WERI-Rb-1 (cell line): ENCODE data around the gene PTCHD1.

ENCODE experiments used
- DNase-seq: peaks from one replicate; pipeline ENCODE4 v3.0.0-alpha.2; 2020
- H3K27ac ChIP-seq: fragments of 250-450 bp; sonication (Bioruptor Pico); 2 replicates; pipeline ENCODE4 v1.5.1; 2020; ENCODE audit warnings: mild to moderate bottlenecking, moderate library complexity
- H3K27me3 ChIP-seq: fragments of 250-450 bp; sonication (Bioruptor Pico); 2 replicates; pipeline ENCODE4 v1.5.1; 2021; ENCODE audit warnings: mild to moderate bottlenecking, low read depth, moderate library complexity; ENCODE audit not compliant: insufficient read depth, severe bottlenecking
- H3K36me3 ChIP-seq: fragments of 250-450 bp; sonication (Bioruptor Pico); 2 replicates; pipeline ENCODE4 v1.5.1; 2020; ENCODE audit warnings: mild to moderate bottlenecking, moderate library complexity
- H3K4me3 ChIP-seq: 2 replicates; pipeline ENCODE4 v1.5.1; 2011; ENCODE audit warnings: low read depth, mild to moderate bottlenecking, control low read depth, low read length
- H3K9me3 ChIP-seq: fragments of 250-450 bp; sonication (Bioruptor Pico); 2 replicates; pipeline ENCODE4 v1.5.1; 2021; ENCODE audit warnings: mild to moderate bottlenecking, moderate library complexity; ENCODE audit not compliant: severe bottlenecking
- TF ChIP-seq, protein P1 (sequence below): IDR thresholded peaks from 2 replicates; pipeline ENCODE4 v1.5.1; 2011; ENCODE audit warnings: low read depth, mild to moderate bottlenecking, control low read depth, inconsistent platforms, low read length

The PTCHD1 gene

DNA sequence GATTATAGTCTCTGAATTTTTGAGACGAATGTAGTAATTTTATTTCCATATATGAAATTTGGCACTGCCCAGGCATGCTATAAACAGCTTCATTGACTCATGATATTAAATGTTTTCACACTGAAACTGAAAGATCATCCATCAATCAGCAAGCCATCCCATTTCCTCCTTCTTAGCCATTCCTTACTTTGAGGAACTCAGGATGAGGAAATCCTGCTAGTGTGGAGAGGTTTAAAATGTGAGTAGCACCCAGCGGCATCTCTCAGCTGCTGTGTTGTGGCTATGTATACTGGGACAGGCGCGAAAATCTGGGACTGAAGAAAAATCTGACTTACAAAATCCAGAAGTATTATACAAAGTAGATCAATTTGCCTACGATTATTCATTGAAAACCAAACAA, 52.1 kb downstream of the PTCHD1 start:
- Histone ChIP-seq H3K27me3 (peaks cover 7% of the 10 kb centered on the region), H3K36me3 (no peaks in the 10 kb centered on the region), H3K27ac (no peak overlapping the region), H3K9me3 (no peaks in the 10 kb centered on the region), H3K4me3 (no peak overlapping the region)
- TF ChIP-seq, protein P1, sequence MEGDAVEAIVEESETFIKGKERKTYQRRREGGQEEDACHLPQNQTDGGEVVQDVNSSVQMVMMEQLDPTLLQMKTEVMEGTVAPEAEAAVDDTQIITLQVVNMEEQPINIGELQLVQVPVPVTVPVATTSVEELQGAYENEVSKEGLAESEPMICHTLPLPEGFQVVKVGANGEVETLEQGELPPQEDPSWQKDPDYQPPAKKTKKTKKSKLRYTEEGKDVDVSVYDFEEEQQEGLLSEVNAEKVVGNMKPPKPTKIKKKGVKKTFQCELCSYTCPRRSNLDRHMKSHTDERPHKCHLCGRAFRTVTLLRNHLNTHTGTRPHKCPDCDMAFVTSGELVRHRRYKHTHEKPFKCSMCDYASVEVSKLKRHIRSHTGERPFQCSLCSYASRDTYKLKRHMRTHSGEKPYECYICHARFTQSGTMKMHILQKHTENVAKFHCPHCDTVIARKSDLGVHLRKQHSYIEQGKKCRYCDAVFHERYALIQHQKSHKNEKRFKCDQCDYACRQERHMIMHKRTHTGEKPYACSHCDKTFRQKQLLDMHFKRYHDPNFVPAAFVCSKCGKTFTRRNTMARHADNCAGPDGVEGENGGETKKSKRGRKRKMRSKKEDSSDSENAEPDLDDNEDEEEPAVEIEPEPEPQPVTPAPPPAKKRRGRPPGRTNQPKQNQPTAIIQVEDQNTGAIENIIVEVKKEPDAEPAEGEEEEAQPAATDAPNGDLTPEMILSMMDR, result no peak
- no peak for DNase-seq

DNA sequence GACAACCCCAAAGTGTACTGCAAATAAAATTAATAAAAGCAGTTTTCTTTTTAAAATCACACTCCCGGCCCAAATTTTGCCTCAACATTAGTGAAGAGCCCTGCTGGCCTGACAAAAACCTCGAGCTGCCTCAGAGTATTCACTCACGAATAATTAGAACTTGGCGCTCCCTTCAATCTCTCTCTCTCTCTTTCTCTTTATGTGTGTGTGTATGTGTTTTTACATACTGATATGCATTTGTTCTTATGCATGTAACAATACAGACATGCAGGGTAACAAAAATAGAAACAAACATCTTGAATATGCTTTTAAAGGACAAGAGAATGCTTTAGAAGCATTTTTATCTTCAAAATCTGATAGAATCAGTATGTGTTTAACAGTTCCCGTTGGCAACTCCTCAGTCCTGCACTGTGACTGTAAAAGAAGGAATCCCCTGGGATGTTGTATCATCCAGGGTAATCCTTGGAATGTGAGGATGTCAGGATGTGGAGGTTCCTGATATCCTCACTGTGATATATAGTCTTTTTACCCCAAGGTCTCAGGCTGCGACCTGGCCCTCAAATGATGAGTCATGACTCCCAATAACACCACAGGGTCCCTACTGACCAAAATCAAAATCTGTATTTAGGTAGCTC, 53.0 kb downstream of the PTCHD1 start:
- no peaks in the 10 kb centered on the region for H3K36me3 ChIP-seq
- DNase-seq, result no peak
- peaks cover 7% of the 10 kb centered on the region for H3K27me3 ChIP-seq
- no peak overlapping the region for H3K4me3 ChIP-seq
- H3K27ac ChIP-seq, result no peak overlapping the region
- no peaks in the 10 kb centered on the region for H3K9me3 ChIP-seq
- TF ChIP-seq, protein P1, result no peak

DNA sequence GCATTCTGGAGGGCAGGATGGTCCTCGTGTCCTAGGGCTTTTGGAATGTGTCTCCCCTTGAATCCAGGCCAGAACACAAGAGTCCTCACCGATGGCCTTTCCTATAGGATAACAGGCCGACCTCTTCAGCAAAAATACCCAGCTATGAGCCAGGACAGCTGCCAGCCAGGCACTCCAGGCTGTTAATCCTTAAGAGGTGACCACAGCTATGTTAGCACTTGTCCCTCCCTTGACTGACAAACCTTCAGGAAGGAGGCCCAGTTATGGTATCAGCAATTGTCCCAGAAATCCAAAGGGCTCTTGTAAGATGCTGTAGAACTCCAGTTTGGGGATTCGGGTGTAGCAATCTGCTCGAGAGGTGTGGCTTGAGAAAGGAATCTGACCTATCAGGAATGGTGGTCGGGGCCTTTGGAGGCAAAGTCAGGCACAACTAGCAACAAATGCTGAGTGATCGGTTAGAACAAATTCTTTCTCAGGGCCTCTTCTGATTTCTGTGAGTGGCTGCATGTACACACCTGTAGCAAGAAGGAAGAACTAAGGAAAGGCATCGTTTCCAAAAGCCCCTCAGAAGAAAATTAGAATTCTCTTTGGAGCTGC, 54.6 kb downstream of the PTCHD1 start:
- H3K27me3 ChIP-seq, result peaks cover 7% of the 10 kb centered on the region
- no peaks in the 10 kb centered on the region for H3K36me3 ChIP-seq
- TF ChIP-seq, protein P1, result no peak
- no peaks in the 10 kb centered on the region for H3K9me3 ChIP-seq
- H3K4me3 ChIP-seq, result no peak overlapping the region
- no peak for DNase-seq
- H3K27ac ChIP-seq, result no peak overlapping the region

DNA sequence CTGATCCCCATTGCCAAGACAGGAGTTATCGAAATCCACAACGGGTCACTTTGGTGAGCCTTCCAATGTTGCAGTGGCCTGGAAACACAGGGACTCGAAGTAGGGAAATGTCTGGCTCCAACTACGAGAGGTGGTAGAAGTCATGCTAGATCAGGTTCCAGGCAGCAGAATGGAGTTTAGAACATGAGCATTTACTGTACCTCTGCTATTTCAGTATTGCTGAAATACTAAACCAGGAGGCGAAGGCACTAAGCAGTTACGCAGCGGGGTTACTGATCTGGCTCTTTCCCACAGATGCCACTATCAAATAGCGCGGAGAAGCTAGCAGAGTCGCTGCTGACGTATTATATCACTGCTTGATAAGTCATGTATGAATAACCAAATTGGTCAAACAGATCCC, 56.3 kb downstream of the PTCHD1 start:
- Histone ChIP-seq H3K9me3 (no peaks in the 10 kb centered on the region), H3K27me3 (peaks cover 7% of the 10 kb centered on the region), H3K4me3 (no peak overlapping the region), H3K27ac (no peak overlapping the region), H3K36me3 (no peaks in the 10 kb centered on the region)
- no peak for DNase-seq
- TF ChIP-seq, protein P1, result no peak

DNA sequence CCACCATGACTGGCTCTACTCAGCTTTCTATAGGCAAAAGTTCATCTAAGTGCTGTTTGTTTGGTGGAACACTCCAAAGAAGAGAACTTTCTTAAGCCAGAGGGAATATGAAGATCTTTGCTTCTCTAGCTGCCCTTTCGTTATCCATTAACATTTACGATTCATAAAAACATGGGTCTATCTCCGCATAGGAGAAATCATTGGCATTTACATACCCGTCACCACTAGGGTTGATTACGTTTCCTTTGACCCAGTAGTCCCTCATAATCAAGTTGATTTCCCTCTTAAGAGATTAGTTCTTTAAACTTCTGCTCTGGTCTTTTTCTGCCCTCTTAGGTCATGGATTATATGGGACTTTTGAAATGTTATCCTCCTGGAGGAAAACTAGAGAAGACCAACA, 57.5 kb downstream of the PTCHD1 start:
- DNase-seq, result no peak
- H3K4me3 ChIP-seq, result no peak overlapping the region
- no peak overlapping the region for H3K27ac ChIP-seq
- no peaks in the 10 kb centered on the region for H3K36me3 ChIP-seq
- TF ChIP-seq, protein P1, result no peak
- H3K27me3 ChIP-seq, result peaks cover 9% of the 10 kb centered on the region
- H3K9me3 ChIP-seq, result no peaks in the 10 kb centered on the region

DNA sequence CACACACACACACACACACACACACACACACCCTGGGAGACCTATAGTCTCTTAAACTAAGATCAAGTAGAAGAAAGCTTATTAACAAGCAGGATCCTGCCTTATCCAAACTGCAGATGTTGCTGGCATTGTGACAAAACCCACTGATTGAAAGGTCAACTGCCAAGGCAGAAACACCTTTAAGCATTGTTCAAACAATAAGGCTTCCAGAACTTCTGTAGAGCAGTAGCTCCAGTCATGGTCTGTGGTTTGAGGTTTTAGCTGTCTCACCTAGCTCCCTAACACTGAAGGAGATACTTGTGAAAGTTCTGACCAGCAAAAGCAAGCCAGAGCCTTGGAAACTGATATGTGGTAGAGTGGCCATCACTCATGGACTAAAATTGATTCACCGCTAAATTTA, 59.8 kb downstream of the PTCHD1 start:
- TF ChIP-seq, protein P1, result no peak
- no peak overlapping the region for H3K4me3 ChIP-seq
- no peak overlapping the region for H3K27ac ChIP-seq
- no peaks in the 10 kb centered on the region for H3K36me3 ChIP-seq
- no peak for DNase-seq
- peaks cover 9% of the 10 kb centered on the region for H3K27me3 ChIP-seq
- H3K9me3 ChIP-seq, result no peaks in the 10 kb centered on the region
